Activated CD8-positive, alpha-beta memory T cell treated with anti-CD3 and anti-CD28 coated beads for 1 hour (primary cell): ENCODE data around the gene THAP12.

Experiments
- DNase-seq, 2 donors: peaks; one replicate each; pipeline ENCODE4 v3.0.0-alpha.2; 2020; ENCODE audit warnings: low read depth in 1 of 2; ENCODE audit errors: extremely low read depth in 1 of 2

THAP12 gene

GRCh38 chr11:76307978-76308747 is 72.8 kb downstream of the THAP12 start:
- DNase-seq: no peak

DNA sequence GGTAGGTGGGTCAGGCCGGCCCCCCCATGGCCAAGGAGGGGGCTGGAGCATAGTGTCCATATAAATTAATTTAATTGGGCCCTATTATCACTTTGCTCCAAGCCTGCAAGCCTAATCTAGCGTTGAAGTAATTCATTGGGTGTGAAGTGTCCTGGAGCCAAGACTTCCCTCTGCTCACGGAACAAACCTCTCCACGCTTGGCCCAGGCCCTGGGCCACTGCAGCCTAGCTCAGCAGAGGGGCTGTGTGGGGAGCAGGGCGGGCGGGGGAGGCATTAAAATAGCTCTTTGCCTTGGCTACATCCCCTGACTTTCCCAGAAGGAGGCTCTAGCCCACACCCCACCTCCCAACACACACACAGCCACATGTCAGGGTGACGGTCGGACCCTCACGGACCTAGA is 73.5 kb downstream of the THAP12 start:
- no peak for DNase-seq

GRCh38 chr11:76303399-76303798 is 77.5 kb downstream of the THAP12 start:
- no peak for DNase-seq

GRCh38 chr11:76302996-76303395 is 77.9 kb downstream of the THAP12 start:
- no peak for DNase-seq
